Fibroblast of villous mesenchyme (primary cell): ENCODE data around the gene KCTD12. TPM values are rescaled to one million over a fixed set of nuclear protein-coding genes. Genes with fewer than 3 reads are reported as not detected.

Source experiments
- DNase-seq: peaks from one replicate; pipeline ENCODE4 v3.0.0-alpha.2; 2010; ENCODE audit warnings: low read depth
- H3K4me3 ChIP-seq: 2 replicates; pipeline ENCODE4 v1.5.1; 2011; ENCODE audit warnings: low read depth, mild to moderate bottlenecking, low read length
- CTCF ChIP-seq: IDR thresholded peaks from 2 replicates; pipeline ENCODE4 v1.5.1; 2012; ENCODE audit warnings: low read depth, mild to moderate bottlenecking, low read length; ENCODE audit not compliant: insufficient read depth
- total RNA-seq: library from RNA; depleted of rRNA; stranded (reverse); fragments of >200 nt; gene quantifications from 2 replicates; pipeline ENCODE4 v1.2.3, GENCODE V29; 2012

KCTD12 gene
- total RNA-seq, 1 donor, result 18.6 TPM

- no peak for DNase-seq
- TF ChIP-seq CTCF, result no peak
- H3K4me3 ChIP-seq, result no peak overlapping the region
These were observed 21.9 kb downstream of the KCTD12 start for GRCh38 chr13:76864259-76864658.

DNA sequence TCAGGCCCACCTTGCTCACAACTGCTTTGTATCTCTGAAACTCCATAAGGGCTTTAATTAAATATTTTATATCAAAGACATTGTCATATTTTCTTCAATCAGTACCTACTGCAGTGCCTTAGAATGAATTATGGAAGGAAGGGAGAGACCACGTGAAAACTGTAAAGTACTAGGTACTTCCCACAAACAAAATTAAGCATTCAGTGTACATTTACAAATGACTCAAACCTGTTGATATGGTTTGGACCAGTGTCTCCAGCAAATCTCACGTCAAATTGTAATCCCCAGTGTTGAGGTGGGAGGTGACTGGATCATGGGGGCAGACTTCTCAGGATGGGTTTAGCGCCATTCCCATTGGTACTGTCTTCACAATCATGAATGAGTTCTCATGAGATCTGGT, 23.2 kb downstream of the KCTD12 start:
- no peak overlapping the region for H3K4me3 ChIP-seq
- no peak for TF ChIP-seq CTCF
- DNase-seq, result no peak

- TF ChIP-seq CTCF, result no peak
These were observed 24.3 kb downstream of the KCTD12 start for GRCh38 chr13:76861859-76862258.

DNA sequence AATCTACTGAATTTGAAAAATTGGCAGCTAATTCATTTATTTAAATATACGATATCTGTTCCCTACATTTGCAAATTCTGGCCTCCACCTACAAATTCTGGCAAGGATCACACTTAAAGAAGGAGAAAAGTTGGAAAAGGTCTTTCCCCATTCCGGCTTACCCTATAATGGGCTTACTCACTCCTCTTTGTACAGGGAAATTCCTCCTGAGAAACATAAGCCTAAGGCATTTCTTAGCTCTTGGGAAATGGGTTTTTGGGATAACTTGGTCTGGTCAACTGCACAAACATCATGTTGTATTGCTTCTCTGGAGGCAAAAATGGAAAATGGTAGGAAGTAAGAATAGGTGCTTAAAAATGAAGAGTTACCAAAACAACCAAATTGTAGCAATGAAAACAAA, 25.5 kb downstream of the KCTD12 start:
- no peak for DNase-seq
- no peak overlapping the region for H3K4me3 ChIP-seq
- no peak for TF ChIP-seq CTCF

More at GRCh38 chr13:76861859-76862258, 24.3 kb downstream of the KCTD12 start:
- DNase-seq, result no peak
- no peak overlapping the region for H3K4me3 ChIP-seq

GRCh38 chr13:76854894-76855293, 31.3 kb downstream of the KCTD12 start:
- TF ChIP-seq CTCF, result no peak
- DNase-seq, result peak; percentile 14
- no peak overlapping the region for H3K4me3 ChIP-seq

GRCh38 chr13:76853921-76854608, 32.1 kb downstream of the KCTD12 start:
- no peak for DNase-seq
- TF ChIP-seq CTCF, result no peak

DNA sequence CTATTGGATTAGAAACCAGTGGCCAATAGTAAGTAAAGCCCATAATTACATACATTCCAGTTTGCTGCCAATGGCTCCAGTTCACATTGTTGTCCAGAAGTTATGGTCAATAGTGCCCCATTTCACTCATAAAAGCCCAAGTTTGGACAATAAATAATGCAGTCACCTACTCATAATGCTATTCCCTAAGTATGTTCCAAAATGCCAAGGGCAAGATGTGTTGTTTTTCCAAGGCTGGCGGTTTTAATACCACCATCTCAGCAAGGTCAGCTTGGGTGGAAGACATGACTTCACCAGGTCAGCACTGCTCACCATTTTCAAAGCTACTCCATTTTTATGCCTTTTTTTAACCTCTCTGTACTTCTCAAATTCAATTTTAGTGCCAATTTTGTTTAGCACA, 32.7 kb downstream of the KCTD12 start:
- DNase-seq, result no peak
- no peak overlapping the region for H3K4me3 ChIP-seq
- TF ChIP-seq CTCF, result no peak

More at GRCh38 chr13:76853921-76854608, 32.1 kb downstream of the KCTD12 start:
- H3K4me3 ChIP-seq, result no peak overlapping the region
